Measurements from ENCODE around the gene DIO2.

- TF ChIP-seq EZH2phosphoT487 (IDR thresholded peaks at IDR 0.05; ENCODE audit: borderline replicate concordance, low read depth), result no peak
- no peak for TF ChIP-seq CTCF (IDR thresholded peaks at IDR 0.05)
- no peak for TF ChIP-seq SMC3 (IDR thresholded peaks at IDR 0.05; ENCODE audit: low read depth, low read length)
- no peak for TF ChIP-seq POLR2AphosphoS5 (IDR thresholded peaks at IDR 0.05; ENCODE audit: low read depth, low read length)
- TF ChIP-seq YY1 (IDR thresholded peaks at IDR 0.05; ENCODE audit: low read depth), result no peak
- no peak for TF ChIP-seq NRF1 (IDR thresholded peaks at IDR 0.05; ENCODE audit: low read depth, low read length)
- no peak for TF ChIP-seq USF1 (IDR thresholded peaks at IDR 0.05; ENCODE audit: borderline replicate concordance, low read depth)
- TF ChIP-seq GABPA (IDR thresholded peaks at IDR 0.05; ENCODE audit: low read depth), result no peak
- no peak for TF ChIP-seq FOSL2 (IDR thresholded peaks at IDR 0.05; ENCODE audit: borderline replicate concordance, low read depth)
- TF ChIP-seq REST (IDR thresholded peaks at IDR 0.05; ENCODE audit: low read depth, low read length), result no peak
These were observed 2.8 kb downstream of the DIO2 start for GRCh38 chr14:80208461-80208860.

All from SK-N-SH (cell line).